Transverse colon (tissue), 4 donors: ENCODE results near the gene NECAB2. TPM values are rescaled to one million over a fixed set of nuclear protein-coding genes. Genes with fewer than 3 reads are reported as not detected.

Source experiments
- DNase-seq: peaks from one replicate; pipeline ENCODE4 v3.0.0-alpha.2; 2019
- H3K27ac ChIP-seq, 4 donors: fragments of 200-600 bp; sonication (generic); 2 replicates each; pipeline ENCODE4 v1.5.1; 2016 to 2018; ENCODE audit warnings: inconsistent platforms in 4 of 4
- H3K27me3 ChIP-seq: fragments of 200-600 bp; sonication (generic); 2 replicates; pipeline ENCODE4 v1.5.1; 2017; ENCODE audit warnings: inconsistent platforms
- H3K36me3 ChIP-seq, 4 donors: fragments of 200-600 bp; sonication (generic); 2 replicates each; pipeline ENCODE4 v1.5.1; 2017 to 2019; ENCODE audit warnings: inconsistent platforms in 4 of 4
- H3K4me1 ChIP-seq, 4 donors: fragments of 200-600 bp; sonication (generic); 2 replicates each; pipeline ENCODE4 v1.5.1; 2017 to 2020; ENCODE audit warnings: inconsistent platforms in 4 of 4
- H3K4me3 ChIP-seq, 4 donors: fragments of 200-600 bp; sonication (generic); 1 replicate in 1 of 4; 2 replicates in 3 of 4; pipeline versions ENCODE4 v1.5.1 to v1.6.1; 2017 to 2019; ENCODE audit warnings: inconsistent platforms in 4 of 4
- H3K9me3 ChIP-seq, 2 donors: fragments of 200-600 bp; sonication (generic); 2 replicates each; pipeline ENCODE4 v1.5.1; 2017 to 2019; ENCODE audit warnings: inconsistent platforms in 2 of 2
- EP300 ChIP-seq: sonication (generic); formaldehyde crosslinking; IDR thresholded peaks from one replicate; pipeline ENCODE4 v1.6.1; 2017; ENCODE audit warnings: antibody characterized with exemption, low read depth
- POLR2A ChIP-seq: fragments of 450-650 bp; IDR thresholded peaks from one replicate; pipeline ENCODE4 v1.6.1; 2016; ENCODE audit warnings: antibody characterized with exemption, mild to moderate bottlenecking, moderate library complexity
- POLR2AphosphoS5 ChIP-seq, 3 donors: sonication (generic); formaldehyde crosslinking; IDR thresholded peaks; one replicate each; pipeline ENCODE4 v1.6.1; 2016; ENCODE audit warnings: antibody characterized with exemption in 3 of 3
- WGBS, 2 donors: methylation state at CpG; one replicate each; pipeline ENCODE4 v1.1.5; 2018; ENCODE audit warnings: low coverage in 1 of 2; 5-methylcytosine and 5-hydroxymethylcytosine counted together
- in situ Hi-C, 4 donors: fragments of 200-750 bp; cut with MboI; loops; one replicate each; pipeline versions ENCODE4 v1.15.0 to v1.15.1; 2017; ENCODE audit warnings: low sequenced_read_pairs in 3 of 4, low pct_ligation_motif_present in 1 of 4, low pct_unique_long_range_greater_than_20kb in 1 of 4
- intact Hi-C: fragments of 100-400 bp; cut with DNase I; formaldehyde crosslinking; loops from one replicate; pipeline ENCODE4 v1.15.1; 2023; ENCODE audit warnings: low total_unique reads
- total RNA-seq, 4 donors: library from RNA; depleted of rRNA; stranded (reverse); fragments of >200 nt; gene quantifications; one replicate each; pipeline ENCODE4 v1.1.0, GENCODE V29; 2016
- TF ChIP-seq, protein P1 (sequence below), 5 experiments: fragments of 200-600 bp in 3 of 5; fragments of 450-650 bp in 2 of 5; sonication (generic) in 3 of 5; IDR thresholded peaks; 1 replicate in 2 of 5; 2 replicates in 3 of 5; pipeline ENCODE4 v1.5.1; 2016 to 2017; ENCODE audit warnings: antibody characterized with exemption in 5 of 5, inconsistent platforms in 3 of 5, mild to moderate bottlenecking in 2 of 5, moderate library complexity in 1 of 5

Gene NECAB2
- total RNA-seq, 4 donors from 2014 or later, result 0.41 TPM; not detected in 3

DNA sequence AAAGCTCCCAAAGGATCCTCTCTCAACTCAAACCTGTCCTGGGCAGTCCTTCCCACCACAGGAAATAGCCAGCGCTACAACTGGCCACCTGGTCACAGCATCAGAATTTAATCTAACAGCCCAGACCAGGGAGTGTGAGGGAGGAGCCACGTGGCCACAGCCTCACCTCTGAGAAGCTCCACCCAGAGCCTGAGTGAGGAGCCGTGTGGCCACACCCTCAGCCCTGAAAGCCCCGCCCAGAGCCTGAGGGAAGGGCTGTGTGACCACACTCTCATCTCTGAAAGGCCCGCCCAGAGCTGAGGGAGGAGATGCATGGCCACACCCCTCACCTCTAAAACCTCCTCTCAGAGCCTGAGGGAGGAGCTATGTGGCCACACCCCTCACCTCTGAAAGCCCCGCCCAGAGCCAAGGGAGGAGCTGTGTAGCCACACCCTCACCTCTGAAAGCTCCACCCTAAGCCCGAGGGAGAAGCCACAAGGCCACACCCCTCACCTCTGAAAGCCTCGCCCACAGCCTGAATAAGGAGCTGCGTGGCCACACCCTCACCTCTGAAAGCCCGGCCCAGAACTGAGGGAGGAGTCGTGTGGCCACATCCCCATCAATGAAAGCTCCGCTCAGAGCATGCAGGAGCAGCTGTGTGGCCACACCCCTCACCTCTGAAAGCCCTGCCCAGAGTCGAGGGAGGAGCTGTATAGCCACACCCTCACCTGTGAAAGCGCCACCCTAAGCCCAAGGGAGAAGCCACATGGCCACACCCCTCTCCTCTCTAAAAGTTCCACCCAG, 45.9 kb downstream of the NECAB2 start:
- no peak overlapping the region for H3K27ac ChIP-seq
- peak; percentile 92 for DNase-seq
- TF ChIP-seq POLR2A, result no peak
- no peaks in the 10 kb centered on the region for H3K27me3 ChIP-seq
- H3K4me3 ChIP-seq, result no peak overlapping the region
- 8 to 13% methylated on average over 3 to 11 of the region's 14 CpGs for WGBS, 2 donors
- H3K9me3 ChIP-seq, result no peaks in the 10 kb centered on the region
- intact Hi-C loops, result no loop called here
- H3K4me1 ChIP-seq, result no peaks in the 10 kb centered on the region
- in situ Hi-C loops, result no loop called here
- no peaks in the 10 kb centered on the region for H3K36me3 ChIP-seq

DNA sequence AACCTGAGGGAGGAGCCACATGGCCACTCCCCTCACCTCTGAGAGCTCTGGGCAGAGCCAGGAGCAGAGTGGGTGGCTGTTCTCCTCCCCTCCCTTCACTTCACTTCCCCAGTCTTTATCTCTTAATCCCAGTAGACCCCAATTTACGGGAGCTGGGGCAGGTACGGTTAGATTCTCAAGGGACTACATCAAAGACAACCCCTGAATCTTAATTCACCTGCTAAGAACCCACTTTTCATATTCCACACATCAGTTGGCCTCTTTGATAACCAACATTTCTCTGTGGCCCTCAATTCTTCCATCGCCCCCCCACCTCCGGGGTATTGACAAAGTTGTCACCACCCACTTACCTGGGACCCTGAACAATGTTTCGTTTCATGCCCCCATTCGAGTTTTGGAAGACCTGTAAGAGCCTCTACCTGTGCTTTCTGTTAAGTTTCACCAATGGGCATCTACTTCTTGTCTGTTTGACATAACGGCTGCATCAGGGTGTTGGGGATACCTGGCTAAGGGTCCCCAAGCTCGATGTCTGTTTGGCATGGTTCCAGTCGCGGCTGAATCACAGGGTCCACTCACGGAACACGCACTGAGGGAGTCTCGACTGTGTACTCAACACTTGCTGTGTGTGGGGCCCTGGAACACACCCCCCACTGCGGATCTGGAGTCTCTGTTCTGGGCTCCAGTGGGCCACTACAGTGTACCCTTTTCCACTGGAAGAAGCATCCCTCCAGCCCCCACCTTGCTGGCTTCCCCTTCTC, 46.7 kb downstream of the NECAB2 start:
- 66 to 76% methylated on average over 3 to 14 of the region's 14 CpGs for WGBS, 2 donors
- intact Hi-C loops (no loop called here), in situ Hi-C loops (no loop called here)
- Histone ChIP-seq H3K27me3 (no peaks in the 10 kb centered on the region), H3K4me3 (no peak overlapping the region), H3K36me3 (no peaks in the 10 kb centered on the region), H3K9me3 (no peaks in the 10 kb centered on the region), H3K4me1 (no peaks in the 10 kb centered on the region), H3K27ac (no peak overlapping the region)
- DNase-seq, result no peak
- TF ChIP-seq EP300 (no peak), POLR2AphosphoS5 (IDR thresholded peaks at IDR 0.05) (no peak), POLR2A (no peak)
- TF ChIP-seq, protein P1, sequence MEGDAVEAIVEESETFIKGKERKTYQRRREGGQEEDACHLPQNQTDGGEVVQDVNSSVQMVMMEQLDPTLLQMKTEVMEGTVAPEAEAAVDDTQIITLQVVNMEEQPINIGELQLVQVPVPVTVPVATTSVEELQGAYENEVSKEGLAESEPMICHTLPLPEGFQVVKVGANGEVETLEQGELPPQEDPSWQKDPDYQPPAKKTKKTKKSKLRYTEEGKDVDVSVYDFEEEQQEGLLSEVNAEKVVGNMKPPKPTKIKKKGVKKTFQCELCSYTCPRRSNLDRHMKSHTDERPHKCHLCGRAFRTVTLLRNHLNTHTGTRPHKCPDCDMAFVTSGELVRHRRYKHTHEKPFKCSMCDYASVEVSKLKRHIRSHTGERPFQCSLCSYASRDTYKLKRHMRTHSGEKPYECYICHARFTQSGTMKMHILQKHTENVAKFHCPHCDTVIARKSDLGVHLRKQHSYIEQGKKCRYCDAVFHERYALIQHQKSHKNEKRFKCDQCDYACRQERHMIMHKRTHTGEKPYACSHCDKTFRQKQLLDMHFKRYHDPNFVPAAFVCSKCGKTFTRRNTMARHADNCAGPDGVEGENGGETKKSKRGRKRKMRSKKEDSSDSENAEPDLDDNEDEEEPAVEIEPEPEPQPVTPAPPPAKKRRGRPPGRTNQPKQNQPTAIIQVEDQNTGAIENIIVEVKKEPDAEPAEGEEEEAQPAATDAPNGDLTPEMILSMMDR (IDR thresholded peaks at IDR 0.05), result no peak

- no peaks in the 10 kb centered on the region for H3K9me3 ChIP-seq
- no peaks in the 10 kb centered on the region for H3K4me1 ChIP-seq
- no peaks in the 10 kb centered on the region for H3K27me3 ChIP-seq
- 82 to 94% methylated on average over 3 to 12 of the region's 12 CpGs for WGBS, 2 donors
- no peak overlapping the region for H3K27ac ChIP-seq
- in situ Hi-C loops, result no loop called here
- TF ChIP-seq POLR2A (no peak), EP300 (no peak), POLR2AphosphoS5 (IDR thresholded peaks at IDR 0.05) (no peak)
- TF ChIP-seq, protein P1 (IDR thresholded peaks at IDR 0.05), result no peak
- H3K4me3 ChIP-seq, result no peak overlapping the region
- intact Hi-C loops, result no loop called here
- no peak for DNase-seq
- no peaks in the 10 kb centered on the region for H3K36me3 ChIP-seq
Observed at GRCh38 chr16:84015399-84015798, 47.4 kb downstream of the NECAB2 start.

DNA sequence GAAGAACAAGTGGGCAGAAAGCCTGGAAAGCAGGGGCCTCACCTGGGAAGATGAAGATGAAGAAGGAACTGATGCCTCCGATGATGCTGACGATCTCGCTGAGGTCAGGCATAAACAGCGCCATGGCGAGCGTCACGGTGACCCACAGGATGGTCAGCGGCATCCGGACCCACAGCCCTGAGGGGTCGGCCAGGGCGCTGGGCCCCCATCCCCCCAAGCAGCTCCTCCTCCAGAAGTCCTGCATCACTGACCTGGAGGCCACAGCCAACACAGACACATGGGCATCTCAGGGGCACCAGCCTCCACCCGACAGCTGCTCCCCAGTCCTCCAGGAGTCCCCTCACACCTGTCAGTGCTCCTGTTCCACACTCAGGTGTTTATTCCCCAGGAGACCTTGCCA, 48.4 kb downstream of the NECAB2 start:
- Histone ChIP-seq H3K36me3 (no peaks in the 10 kb centered on the region), H3K27me3 (no peaks in the 10 kb centered on the region), H3K4me3 (no peak overlapping the region), H3K4me1 (no peaks in the 10 kb centered on the region), H3K9me3 (peaks cover 0 to 2% of the 10 kb centered on the region in 2 donors), H3K27ac (no peak overlapping the region)
- TF ChIP-seq POLR2A (no peak), EP300 (no peak), POLR2AphosphoS5 (IDR thresholded peaks at IDR 0.05) (no peak)
- TF ChIP-seq, protein P1 (IDR thresholded peaks at IDR 0.05), result no peak
- WGBS, 2 donors, result 92% methylated on average over 12 of the region's 12 CpGs; no CpG with 5 or more reads in 1 of the 2 donors
- intact Hi-C loops (no loop called here), in situ Hi-C loops (no loop called here)
- DNase-seq, result no peak
